K562 (cell line): Measurements from ENCODE around the gene BET1L. TPM values are rescaled to one million over a fixed set of nuclear protein-coding genes. Genes with fewer than 3 reads are reported as not detected.

ENCODE experiments used
- ATAC-seq: fragments of 200-7000 bp; cut with Tn5 transposase; 3 replicates; pipeline ENCODE4 v1.9.1; 2020; ENCODE audit warnings: moderate library complexity
- BruUV-seq: library from RNA; stranded (reverse); fragments of 400-500 nt; replicated peaks from 2 replicates; lab custom pipeline; 2021; lab: Mats Ljungman, UMichigan
- CTCF ChIA-PET: fragments of 300-600 bp; formaldehyde crosslinking; extraction: SDS; loops from one replicate; lab custom pipeline; 2021; ENCODE audit warnings: low intra/inter-chr PET ratio; lab: Yijun Ruan, JAX
- POLR2A ChIA-PET: fragments of 300-600, 350-650 bp; sonication (Branson Sonifier 250); formaldehyde crosslinking; extraction: SDS; loops from one replicate; lab custom pipeline; 2021; ENCODE audit warnings: antibody characterized with exemption, inconsistent platforms; lab: Yijun Ruan, JAX
- DNase-seq, 4 experiments: peaks; one replicate each; pipeline versions ENCODE4 v3.0.0 to v3.0.0-alpha.2; 2011 to 2018; ENCODE audit warnings: low spot score in 3 of 4, mixed read lengths in 3 of 4; ENCODE audit errors: extremely low read depth in 1 of 4
- FAIRE-seq: peaks from 2 replicates; lab custom pipeline; 2011; peaks lifted over from hg19 to GRCh38; lab: Jason Lieb, UNC
- H2AFZ ChIP-seq: 2 replicates; pipeline ENCODE4 v1.6.0; 2011; ENCODE audit warnings: low read depth, low read length, control low read depth, inconsistent platforms
- H3K27ac ChIP-seq: fragments of 200-600 bp; 3 replicates; pipeline ENCODE4 v1.8.0; 2011; ENCODE audit warnings: low read depth, mild to moderate bottlenecking, control low read depth, inconsistent platforms, low read length, moderate library complexity, mixed read lengths; ENCODE audit errors: extremely low read depth
- H3K27me3 ChIP-seq, 2 experiments: fragments of 300-600 bp in 1 of 2; 2 replicates in 1 of 2; 3 replicates in 1 of 2; pipeline versions ENCODE4 v1.6.0 to v1.8.0; 2011; ENCODE audit warnings: inconsistent platforms in 2 of 2, low read length in 2 of 2, mild to moderate bottlenecking in 1 of 2, mixed read lengths in 1 of 2, moderate library complexity in 1 of 2; ENCODE audit not compliant: control insufficient read depth in 2 of 2, insufficient read depth in 2 of 2
- H3K36me3 ChIP-seq: fragments of 300-600 bp; 3 replicates; pipeline ENCODE4 v1.8.0; 2011; ENCODE audit warnings: mild to moderate bottlenecking, low read length, inconsistent platforms; ENCODE audit not compliant: control insufficient read depth, insufficient read depth
- H3K4me1 ChIP-seq, 2 experiments: fragments of 200-600 bp in 1 of 2; replicated peaks in 1 of 2; 2 replicates in 1 of 2; 3 replicates in 1 of 2; pipeline versions ENCODE4 v1.5.1 to v1.8.0; 2011; ENCODE audit warnings: inconsistent platforms in 2 of 2, low read length in 2 of 2, mild to moderate bottlenecking in 1 of 2, mixed read lengths in 1 of 2, moderate library complexity in 1 of 2; ENCODE audit not compliant: control insufficient read depth in 2 of 2, insufficient read depth in 2 of 2
- H3K4me2 ChIP-seq: 2 replicates; pipeline ENCODE4 v1.6.1; 2011; ENCODE audit warnings: low read length, control low read depth, inconsistent platforms, mixed read lengths; ENCODE audit not compliant: insufficient read depth
- H3K4me3 ChIP-seq: fragments of 200-600 bp; sonication (generic), shearing (Covaris generic); 2 replicates; pipeline ENCODE4 v1.5.1; 2016; ENCODE audit warnings: control low read depth, inconsistent platforms
- H3K79me2 ChIP-seq: fragments of 200-600 bp; 3 replicates; pipeline ENCODE4 v1.8.0; 2011; ENCODE audit warnings: low read length, inconsistent platforms; ENCODE audit not compliant: control insufficient read depth, insufficient read depth
- H3K9ac ChIP-seq, 2 experiments: 2 replicates each; pipeline versions ENCODE4 v1.6.0 to v1.6.1; 2011; ENCODE audit warnings: low read depth in 2 of 2, low read length in 2 of 2, control low read depth in 1 of 2, inconsistent platforms in 1 of 2, mild to moderate bottlenecking in 1 of 2, mixed read lengths in 1 of 2; ENCODE audit not compliant: insufficient read depth in 1 of 2
- H3K9me1 ChIP-seq: one replicate; pipeline ENCODE4 v1.6.0; 2011; ENCODE audit warnings: inconsistent platforms, mild to moderate bottlenecking, low read length, moderate library complexity; ENCODE audit not compliant: control insufficient read depth, insufficient read depth
- H3K9me3 ChIP-seq: replicated peaks from 2 replicates; pipeline ENCODE4 v1.5.1; 2011; ENCODE audit warnings: low read depth, low read length, inconsistent platforms; ENCODE audit not compliant: control insufficient read depth, insufficient read depth
- H4K20me1 ChIP-seq: replicated peaks from 2 replicates; pipeline ENCODE4 v1.6.1; 2011; ENCODE audit warnings: low read length, inconsistent platforms, mixed read lengths; ENCODE audit not compliant: control insufficient read depth, insufficient read depth
- KDM5B ChIP-seq: fragments of 200-600 bp; sonication (generic); IDR thresholded peaks from 2 replicates; pipeline ENCODE4 v1.6.1; 2012; ENCODE audit warnings: low read depth, mild to moderate bottlenecking, moderate library complexity, low read length, control low read depth, inconsistent platforms; ENCODE audit not compliant: insufficient replicate concordance
- POU5F1 ChIP-seq: fragments of 150-350 bp; IDR thresholded peaks from 2 replicates; pipeline ENCODE4 v1.6.1; 2014; ENCODE audit warnings: borderline replicate concordance, low read length, low read depth, mild to moderate bottlenecking; ENCODE audit not compliant: partially characterized antibody
- ZNF347 ChIP-seq: fragments of 450-650 bp; formaldehyde crosslinking; IDR thresholded peaks from 2 replicates; pipeline ENCODE4 v1.4.0; 2020; ENCODE audit warnings: low read depth, mild to moderate bottlenecking, moderate library complexity
- WGBS: fragments of 100-300 bp; shearing (Covaris generic); methylation state at CpG from one replicate; pipeline ENCODE4 v1.1.6; 2016; ENCODE audit warnings: low coverage, mixed read lengths; ENCODE audit not compliant: insufficient coverage; ENCODE audit errors: missing lambda C conversion rate; 5-methylcytosine and 5-hydroxymethylcytosine counted together
- in situ Hi-C: fragments of 300-500 bp; cut with MboI; formaldehyde crosslinking; loops from 4 replicates; pipeline ENCODE4 v1.15.0; 2018; ENCODE audit warnings: inconsistent platforms, mixed read lengths
- intact Hi-C: fragments of 100-400 bp; cut with micrococcal nuclease; formaldehyde crosslinking; loops from 2 replicates; pipeline ENCODE4 v1.14.2; 2022
- polyA plus RNA-seq, 8 experiments: library from polyadenylated mRNA; depleted of rRNA in 4 of 8; stranded (reverse) in 5 of 8; unstranded in 3 of 8; fragments of >200 nt; fragmentation: Nextera tagmentation in 2 of 8; fragmentation: Illumina TruSeq in 1 of 8; extraction: Ambion mirVana in 2 of 8; extraction: Trizol in 1 of 8; gene quantifications; 2 replicates each; pipeline versions ENCODE4 v1.2.1 to v1.2.3, GENCODE V29; 2011 to 2014; ENCODE audit warnings: inconsistent platforms in 1 of 8, missing spikeins in 1 of 8
- total RNA-seq, 7 experiments: library from RNA; depleted of rRNA in 6 of 7; stranded (reverse); fragments of >200 nt in 6 of 7; fragmentation: Illumina TruSeq in 2 of 7; extraction: Trizol in 2 of 7; gene quantifications; 2 replicates each; pipeline versions ENCODE4 v1.2.1 to v1.2.3, GENCODE V29; 2011 to 2021; ENCODE audit warnings: low replicate concordance in 1 of 7
- TF ChIP-seq, protein P1 (sequence below): sonication (generic); formaldehyde crosslinking; IDR thresholded peaks from 2 replicates; pipeline ENCODE4 v1.8.0; 2022; ENCODE audit warnings: mild to moderate bottlenecking, low read depth, missing genetic modification reagents

BET1L gene
- total and polyA plus RNA-seq, 9 of the 15 experiments (the other 6 are each of a cell fraction or from before 2014, with no cell fraction given) = 9.9 to 69.1 (median 19.9) TPM

DNA sequence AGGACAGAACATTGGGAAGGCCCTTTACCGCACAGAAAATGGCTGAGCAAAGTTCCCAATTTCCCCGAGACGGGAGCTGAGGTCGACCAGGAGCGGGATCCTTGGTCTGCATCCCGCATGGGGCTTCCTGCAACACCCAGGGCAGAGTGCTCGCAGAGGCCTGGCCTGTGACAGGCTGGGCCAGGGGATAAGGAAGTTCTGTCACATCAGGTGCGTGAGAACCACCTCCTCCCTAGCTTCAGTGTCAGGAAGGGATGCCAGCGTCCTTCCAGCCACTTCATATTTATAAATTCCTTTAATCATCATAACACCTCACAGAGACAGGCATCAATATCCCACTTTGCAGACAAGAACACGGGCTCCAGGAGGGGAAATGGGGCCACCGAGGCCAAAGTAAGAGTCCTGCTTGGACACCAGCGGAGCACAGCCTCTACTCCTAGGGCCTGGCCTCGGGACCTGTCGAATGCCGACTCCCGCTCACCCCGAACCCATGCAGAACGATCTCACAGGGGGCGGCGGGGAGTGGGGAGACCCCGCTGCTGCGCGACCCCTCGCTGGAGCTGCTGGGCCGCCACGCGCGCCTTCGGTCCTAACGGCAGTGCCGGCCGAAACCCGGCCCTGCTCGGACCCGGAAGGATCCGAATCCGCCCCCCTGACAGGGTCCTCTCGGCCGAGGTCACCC lies 532 bp downstream of the BET1L start (continued):
- TF ChIP-seq, protein P1, sequence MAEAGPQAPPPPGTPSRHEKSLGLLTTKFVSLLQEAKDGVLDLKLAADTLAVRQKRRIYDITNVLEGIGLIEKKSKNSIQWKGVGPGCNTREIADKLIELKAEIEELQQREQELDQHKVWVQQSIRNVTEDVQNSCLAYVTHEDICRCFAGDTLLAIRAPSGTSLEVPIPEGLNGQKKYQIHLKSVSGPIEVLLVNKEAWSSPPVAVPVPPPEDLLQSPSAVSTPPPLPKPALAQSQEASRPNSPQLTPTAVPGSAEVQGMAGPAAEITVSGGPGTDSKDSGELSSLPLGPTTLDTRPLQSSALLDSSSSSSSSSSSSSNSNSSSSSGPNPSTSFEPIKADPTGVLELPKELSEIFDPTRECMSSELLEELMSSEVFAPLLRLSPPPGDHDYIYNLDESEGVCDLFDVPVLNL (CRISPR knock-in tag) = no peak
- TF ChIP-seq ZNF347 = no peak
- TF ChIP-seq, all 486 proteins: peak for 24

DNA sequence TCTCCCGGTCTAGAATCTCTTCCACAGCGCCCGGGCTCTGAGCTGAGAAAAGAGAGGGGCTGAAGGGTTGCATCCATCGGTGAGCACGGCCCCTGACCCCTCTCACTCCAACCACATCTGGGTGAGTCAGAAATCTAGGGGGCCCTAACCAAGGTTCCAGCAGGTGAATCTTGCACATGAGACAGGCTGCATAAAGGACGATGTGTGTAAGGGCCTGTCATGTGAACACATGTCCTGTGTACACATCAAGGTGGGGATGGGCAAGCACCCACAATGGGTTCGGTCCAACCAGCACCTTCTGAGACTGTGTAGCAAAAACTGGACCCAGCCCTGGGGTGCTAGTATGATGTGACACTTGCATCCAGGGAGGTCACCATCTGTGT lies 1.2 kb downstream of the BET1L start:
- Histone ChIP-seq H3K27ac (peak overlapping the region; percentile 93; the same call in 1 of the 3 replicates), H2AFZ (no peak overlapping the region), H3K9me3 (no peaks in the 10 kb centered on the region), H3K4me3 (peak overlapping the region; percentile 96), H4K20me1 (peaks cover 42% of the 10 kb centered on the region), H3K79me2 (peaks cover 68% of the 10 kb centered on the region), H3K4me1 (peaks cover 38 to 55% of the 10 kb centered on the region in 2 experiments; a peak in 4 of 5 replicates), H3K4me2 (peak overlapping the region; percentile 92), H3K36me3 (peaks cover 68% of the 10 kb centered on the region), H3K9ac (peak overlapping the region; percentile 97 to 98; a peak in 3 of 4 replicates), H3K9me1 (peaks cover 10% of the 10 kb centered on the region), H3K27me3 (no peaks in the 10 kb centered on the region; a peak in 1 of 5 replicates)
- WGBS = 84% methylated on average over 7 of the region's 7 CpGs
- CTCF ChIA-PET = no interaction called here
- intact Hi-C loops = loop anchor here (2.0 kb wide), 1 partner anchor 31 kb away; the partner anchor contains the start of genes PSMD13 and SIRT3
- in situ Hi-C loops = no loop called here
- FAIRE-seq (no peak), ATAC-seq (no peak), DNase-seq (no peak)
- POLR2A ChIA-PET = interaction anchor here (0.6 to 2.4 kb wide), 8 partner anchors 8 to 254 kb away, joined by 3 to 23 read pairs (median 4); no protein-coding TSS in a partner anchor
- TF ChIP-seq KDM5B (peak; percentile 82), POU5F1 (no peak)
- BruUV-seq = no TSS peak
